ENCODE data around the gene EIF4G1. TPM values are rescaled to one million over a fixed set of nuclear protein-coding genes. Genes with fewer than 3 reads are reported as not detected.

Gene EIF4G1
- total and polyA plus RNA-seq, 2 of the 4 experiments (the other 2 are of a cell fraction): 225 to 274 TPM

- no TSS peak for BruUV-seq (replicated peaks)
Measured at GRCh38 chr3:184350618-184351017, 36.2 kb downstream of the EIF4G1 start.

More at GRCh38 chr3:184350618-184351017, 36.2 kb downstream of the EIF4G1 start:
- no peak overlapping the region for H4K5ac ChIP-seq (ENCODE audit: low read depth, low read length)
- POLR2A ChIA-PET (ENCODE audit: unreplicated experiment): no interaction called here
- H3K36me3 ChIP-seq (ENCODE audit: control insufficient read depth, insufficient read depth, low read length): peaks cover 21% of the 10 kb centered on the region
- WGBS, 2 experiments (ENCODE audit: extremely low coverage in 2 of 2, insufficient read length in 1 of 2): 90% methylated on average over 2 of the region's 6 CpGs; no CpG with 5 or more reads in 1 of the 2 experiments
- no peak for ATAC-seq (ENCODE audit: low read depth)
- H3K4me3 ChIP-seq (ENCODE audit: insufficient read depth, low read depth, low read length): no peak overlapping the region
- H3K18ac ChIP-seq (ENCODE audit: low read depth, low read length): no peak overlapping the region
- H3K9ac ChIP-seq (ENCODE audit: low read depth, low read length): no peak overlapping the region
- no peak overlapping the region for H2BK15ac ChIP-seq (ENCODE audit: low read depth, low read length)
- H2BK120ac ChIP-seq (ENCODE audit: low read depth, low read length): no peak overlapping the region
- no peaks in the 10 kb centered on the region for H3K27me3 ChIP-seq (ENCODE audit: control insufficient read depth, insufficient read depth, low read length)
- H3K27ac ChIP-seq (ENCODE audit: insufficient read depth, low read length): no peak overlapping the region
- H3K23ac ChIP-seq (ENCODE audit: low read depth, low read length): no peak overlapping the region
- no peak for TF ChIP-seq MAZ (IDR thresholded peaks at IDR 0.05; ENCODE audit: borderline replicate concordance, low read depth, low read length)
- no peak for TF ChIP-seq RAD21 (IDR thresholded peaks at IDR 0.05; ENCODE audit: low read length)
- no peak for TF ChIP-seq USF2 (IDR thresholded peaks at IDR 0.05; ENCODE audit: low read depth, low read length)
- no peak for TF ChIP-seq BHLHE40 (IDR thresholded peaks at IDR 0.05; ENCODE audit: low read depth, low read length)
- no peak for TF ChIP-seq CHD1 (IDR thresholded peaks at IDR 0.05; ENCODE audit: low read depth, low read length)
- no peak for TF ChIP-seq CEBPB (IDR thresholded peaks at IDR 0.05; ENCODE audit: low read depth, low read length)
- TF ChIP-seq CTCF (conservative IDR thresholded peaks at IDR 0.05; ENCODE audit: low read depth, low read length): no peak
- TF ChIP-seq POLR2A (IDR thresholded peaks at IDR 0.05; ENCODE audit: low read depth, low read length): no peak
- no peak for TF ChIP-seq NFE2L2 (IDR thresholded peaks at IDR 0.05; ENCODE audit: low read depth, low read length)
- no peak for TF ChIP-seq RCOR1 (IDR thresholded peaks at IDR 0.05; ENCODE audit: insufficient replicate concordance, low read length)
- H3K79me1 ChIP-seq (ENCODE audit: low read depth in 1 of 2, low read length in 2 of 2): no peaks in the 10 kb centered on the region
- H2AK9ac ChIP-seq (replicated peaks; ENCODE audit: low read depth, low read length, poor library complexity): no peak overlapping the region
- peaks cover 4% of the 10 kb centered on the region; the same call in 1 of the 2 replicates for H3K4me1 ChIP-seq (ENCODE audit: control insufficient read depth, insufficient read depth, low read length)
- no peak overlapping the region for H3K4ac ChIP-seq (ENCODE audit: low read depth, low read length)
- no peak overlapping the region for H2BK5ac ChIP-seq (ENCODE audit: low read depth, low read length, poor library complexity, severe bottlenecking)
- H2AFZ ChIP-seq (replicated peaks; ENCODE audit: low read length, poor library complexity): no peak overlapping the region
- no peak overlapping the region for H2AK5ac ChIP-seq (ENCODE audit: low read depth, low read length)
- DNase-seq: no peak
- H2BK20ac ChIP-seq (ENCODE audit: low read depth, low read length): no peak overlapping the region
- peaks cover 3% of the 10 kb centered on the region for H4K20me1 ChIP-seq (ENCODE audit: insufficient read depth, low read length)
- peaks cover 8% of the 10 kb centered on the region; the same call in 1 of the 2 replicates for H3K9me1 ChIP-seq (ENCODE audit: insufficient read depth, low read length)
- dilution Hi-C loops (cut with HindIII; ENCODE audit: low sequenced_read_pairs, unreplicated experiment) (loop anchor here (25.0 kb wide), 1 partner anchor 187 kb away; no protein-coding TSS in a partner anchor), intact Hi-C loops (cut with micrococcal nuclease) (no loop called here), in situ Hi-C loops (cut with MboI; ENCODE audit: low sequenced_read_pairs) (no loop called here)
- CTCF ChIA-PET: no interaction called here
- H3K4me2 ChIP-seq (ENCODE audit: low read depth, low read length): no peak overlapping the region
- no peak overlapping the region for H3K56ac ChIP-seq (ENCODE audit: extremely low read depth, insufficient read depth, low read length)
- no peak overlapping the region for H4K8ac ChIP-seq (ENCODE audit: low read depth in 2 of 2, low read length in 2 of 2)
- H4K91ac ChIP-seq (ENCODE audit: insufficient read depth, low read depth, low read length): no peak overlapping the region
- H3K9me3 ChIP-seq (ENCODE audit: control insufficient read depth, insufficient read depth, low read length): no peaks in the 10 kb centered on the region
- H3K14ac ChIP-seq (replicated peaks; ENCODE audit: low read depth, low read length): no peak overlapping the region

All from IMR-90 (cell line).